Endothelial cell of umbilical vein (primary cell): ENCODE results near the gene RUBCN. TPM values are rescaled to one million over a fixed set of nuclear protein-coding genes. Genes with fewer than 3 reads are reported as not detected.

Experiments
- BruUV-seq: library from RNA; stranded (reverse); fragments of 400-500 nt; replicated peaks from 2 replicates; lab custom pipeline; 2021; lab: Mats Ljungman, UMichigan
- CTCF ChIA-PET: fragments of 300-600, 350-600 bp; sonication (Branson Sonifier 250); formaldehyde crosslinking; loops from one replicate; lab custom pipeline; 2021; ENCODE audit warnings: antibody characterized with exemption, inconsistent platforms; lab: Charles Lee
- POLR2A ChIA-PET: fragments of 300-600, 350-600 bp; sonication (Branson Sonifier 250); formaldehyde crosslinking; loops from one replicate; lab custom pipeline; 2021; ENCODE audit warnings: antibody characterized with exemption, inconsistent platforms; lab: Charles Lee
- DNase-seq: peaks from one replicate; pipeline ENCODE4 v3.0.0-alpha.2; 2011; ENCODE audit warnings: low read depth, low spot score
- FAIRE-seq: peaks from 2 replicates; lab custom pipeline; 2011; peaks lifted over from hg19 to GRCh38; lab: Jason Lieb, UNC
- H2AFZ ChIP-seq: 2 replicates; pipeline ENCODE4 v1.6.0; 2012; ENCODE audit warnings: low read depth, low read length, control low read depth, inconsistent platforms
- H3K27ac ChIP-seq: 2 replicates; pipeline ENCODE4 v1.5.1; 2011; ENCODE audit warnings: low read depth, mild to moderate bottlenecking, control low read depth, low read length, moderate library complexity; ENCODE audit not compliant: insufficient read depth
- H3K27me3 ChIP-seq, 2 experiments: 2 replicates each; pipeline versions ENCODE4 v1.6.0 to v1.6.1; 2011; ENCODE audit warnings: low read length in 2 of 2, mixed read lengths in 1 of 2; ENCODE audit not compliant: control insufficient read depth in 2 of 2, insufficient read depth in 2 of 2
- H3K36me3 ChIP-seq, 2 experiments: 2 replicates in 1 of 2; 3 replicates in 1 of 2; pipeline ENCODE4 v1.5.1; 2011; ENCODE audit warnings: low read length in 2 of 2, mild to moderate bottlenecking in 1 of 2, moderate library complexity in 1 of 2; ENCODE audit not compliant: control insufficient read depth in 2 of 2, insufficient read depth in 2 of 2; ENCODE audit errors: extremely low read depth in 1 of 2
- H3K4me1 ChIP-seq: 3 replicates; pipeline ENCODE4 v1.5.1; 2011; ENCODE audit warnings: mild to moderate bottlenecking, low read length; ENCODE audit not compliant: control insufficient read depth, insufficient read depth; ENCODE audit errors: extremely low read depth
- H3K4me2 ChIP-seq: 2 replicates; pipeline ENCODE4 v1.6.1; 2011; ENCODE audit warnings: low read length, control low read depth, mixed read lengths; ENCODE audit not compliant: insufficient read depth
- H3K4me3 ChIP-seq, 3 experiments: fragments of 200-600 bp in 1 of 3; sonication (generic), shearing (Covaris generic) in 1 of 3; replicated peaks in 1 of 3; 2 replicates each; pipeline ENCODE4 v1.5.1; 2011 to 2016; ENCODE audit warnings: control low read depth in 3 of 3, low read length in 3 of 3, mild to moderate bottlenecking in 2 of 3, inconsistent platforms in 1 of 3, low read depth in 1 of 3, moderate library complexity in 1 of 3; ENCODE audit not compliant: insufficient read depth in 1 of 3
- H3K79me2 ChIP-seq: 2 replicates; pipeline ENCODE4 v1.6.0; 2012; ENCODE audit warnings: low read length, inconsistent platforms; ENCODE audit not compliant: control insufficient read depth, insufficient read depth
- H3K9ac ChIP-seq: replicated peaks from 2 replicates; pipeline ENCODE3; 2011; ENCODE audit warnings: low read length, control low read depth; ENCODE audit not compliant: insufficient read depth; ENCODE audit errors: extremely low read depth
- H3K9me1 ChIP-seq: replicated peaks from 3 replicates; pipeline ENCODE4 v1.6.0; 2011; ENCODE audit warnings: mild to moderate bottlenecking, low read length; ENCODE audit not compliant: control insufficient read depth, insufficient read depth; ENCODE audit errors: extremely low read depth
- H3K9me3 ChIP-seq: replicated peaks from 2 replicates; pipeline ENCODE4 v1.5.1; 2012; ENCODE audit warnings: low read length, inconsistent platforms; ENCODE audit not compliant: control insufficient read depth, insufficient read depth
- H4K20me1 ChIP-seq: replicated peaks from 2 replicates; pipeline ENCODE3; 2011; ENCODE audit warnings: mild to moderate bottlenecking, low read length; ENCODE audit not compliant: control insufficient read depth, insufficient read depth; ENCODE audit errors: extremely low read depth
- GATA2 ChIP-seq: IDR thresholded peaks from 2 replicates; pipeline ENCODE4 v1.7.0; 2011; ENCODE audit warnings: low read depth, mild to moderate bottlenecking, moderate library complexity, mixed read lengths, low read length; ENCODE audit not compliant: insufficient read length, insufficient read depth
- JUN ChIP-seq: IDR thresholded peaks from 2 replicates; pipeline ENCODE4 v1.6.1; 2011; ENCODE audit warnings: borderline replicate concordance, low read depth; ENCODE audit not compliant: insufficient read length, insufficient read depth
- MYC ChIP-seq: IDR thresholded peaks from one replicate; pipeline ENCODE4 v1.6.1; 2011; ENCODE audit warnings: mild to moderate bottlenecking, low read depth, low read length
- POLR2A ChIP-seq: IDR thresholded peaks from 2 replicates; pipeline ENCODE4 v1.6.1; 2012; ENCODE audit warnings: low read depth, mild to moderate bottlenecking, control low read depth, low read length
- POLR2AphosphoS5 ChIP-seq: IDR thresholded peaks from 2 replicates; pipeline ENCODE4 v1.6.1; 2012; ENCODE audit warnings: low read depth, mild to moderate bottlenecking, control low read depth, low read length, moderate library complexity; ENCODE audit not compliant: insufficient read depth
- dilution Hi-C: fragments of 300-500 bp; cut with MboI; formaldehyde crosslinking; loops from one replicate; pipeline ENCODE4 v1.15.0; 2019; ENCODE audit warnings: low sequenced_read_pairs; ENCODE audit not compliant: extremely low pct_ligation_motif_present
- intact Hi-C: fragments of 100-400 bp; cut with micrococcal nuclease; formaldehyde crosslinking; loops from one replicate; pipeline ENCODE4 v1.10.0; 2022
- polyA plus RNA-seq, 4 experiments: library from polyadenylated mRNA; depleted of rRNA in 3 of 4; stranded (reverse) in 3 of 4; unstranded in 1 of 4; fragments of >200 nt; gene quantifications; 2 replicates each; pipeline versions ENCODE4 v1.2.1 to v1.2.3, GENCODE V29; 2011 to 2012; ENCODE audit warnings: missing spikeins in 1 of 4
- total RNA-seq: library from RNA; stranded (reverse); gene quantifications from 2 replicates; pipeline ENCODE4 v1.2.3, GENCODE V29; 2021
- TF ChIP-seq, protein P1 (sequence below): IDR thresholded peaks from 2 replicates; pipeline ENCODE4 v1.6.1; 2011; ENCODE audit not compliant: insufficient read depth, insufficient read length
- TF ChIP-seq, protein P2 (sequence below), 2 donors: IDR thresholded peaks; 1 replicate in 1 of 2; 2 replicates in 1 of 2; pipeline ENCODE4 v1.5.1; 2011; ENCODE audit warnings: low read length in 2 of 2, mild to moderate bottlenecking in 2 of 2, moderate library complexity in 2 of 2, control low read depth in 1 of 2, inconsistent platforms in 1 of 2, low read depth in 1 of 2; ENCODE audit not compliant: insufficient read depth in 1 of 2; ENCODE audit errors: extremely low read depth in 1 of 2

The RUBCN gene
- total and polyA plus RNA-seq, 2 donors (not counting 3 experiments of a cell fraction or from before 2014, with no cell fraction given) = 15.0 to 25.8 TPM

DNA sequence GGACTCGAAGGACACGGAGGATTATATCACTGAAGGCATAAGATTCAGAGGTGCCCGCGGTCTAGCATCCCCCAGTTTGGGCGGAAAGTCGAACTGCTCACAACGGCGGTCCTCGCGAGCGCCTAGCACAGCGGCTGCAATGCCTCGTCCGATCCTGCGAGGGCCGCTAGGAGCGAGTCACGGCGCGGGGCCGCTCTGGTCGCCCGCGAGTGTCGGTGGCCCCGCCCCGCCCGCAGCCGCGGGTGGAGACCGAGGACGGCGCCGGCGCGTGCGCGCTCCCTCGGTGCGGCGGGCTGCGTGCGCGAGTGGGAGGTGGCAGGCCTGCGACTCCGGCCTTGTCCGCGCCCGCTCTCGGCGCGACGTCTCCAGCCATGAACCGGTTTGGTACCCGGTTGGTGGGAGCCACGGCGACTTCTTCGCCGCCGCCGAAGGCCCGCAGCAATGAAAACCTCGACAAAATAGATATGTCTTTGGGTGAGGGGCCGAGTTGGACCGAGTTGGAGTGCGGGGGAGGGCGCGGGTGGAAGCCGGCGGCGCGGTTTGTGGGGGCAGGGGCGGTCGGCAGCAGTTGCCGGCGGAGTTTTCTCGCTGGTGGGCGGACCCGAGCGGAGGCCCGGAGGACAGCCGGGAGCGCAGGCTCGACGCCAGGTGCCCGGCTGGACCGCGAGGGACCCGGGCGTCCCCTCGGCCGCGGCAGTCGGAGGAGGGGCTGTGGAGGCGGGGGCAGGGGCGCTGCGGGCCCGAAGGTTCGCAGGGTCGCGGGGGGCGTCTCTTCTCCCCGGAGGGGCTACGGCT, 13.1 kb upstream of the RUBCN start, which contains the start of gene FYTTD1:
TSS of gene FYTTD1 (plus strand) at position 283 of the 795 bp plus-strand sequence. CDS start at position 372, 89 bp downstream.
- POLR2A ChIA-PET = interaction anchor here (0.5 kb wide), 1 partner anchor 26 kb away, joined by 4 read pairs; no protein-coding TSS in a partner anchor
- Histone ChIP-seq H3K4me2 (peak within 1 kb of the TSS; percentile 93), H3K27ac (peak within 1 kb of the TSS; percentile 35), H3K9ac (peak within 1 kb of the TSS; percentile 68), H3K27me3 (no peaks in the 10 kb centered on the region), H2AFZ (peak within 1 kb of the TSS; percentile 45), H3K36me3 (no peaks in the 10 kb centered on the region), H3K9me3 (no peaks in the 10 kb centered on the region), H3K79me2 (peaks cover 38% of the 10 kb centered on the region), H4K20me1 (peaks cover 4% of the 10 kb centered on the region), H3K4me1 (peaks cover 13% of the 10 kb centered on the region), H3K9me1 (no peaks in the 10 kb centered on the region), H3K4me3 (peak within 1 kb of the TSS; percentile 59 to 87 (median 62))
- dilution Hi-C loops = no loop called here
- TF ChIP-seq, protein P1, sequence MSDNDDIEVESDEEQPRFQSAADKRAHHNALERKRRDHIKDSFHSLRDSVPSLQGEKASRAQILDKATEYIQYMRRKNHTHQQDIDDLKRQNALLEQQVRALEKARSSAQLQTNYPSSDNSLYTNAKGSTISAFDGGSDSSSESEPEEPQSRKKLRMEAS = no peak
- peak; percentile 81 for TF ChIP-seq POLR2A
- TF ChIP-seq, protein P2, sequence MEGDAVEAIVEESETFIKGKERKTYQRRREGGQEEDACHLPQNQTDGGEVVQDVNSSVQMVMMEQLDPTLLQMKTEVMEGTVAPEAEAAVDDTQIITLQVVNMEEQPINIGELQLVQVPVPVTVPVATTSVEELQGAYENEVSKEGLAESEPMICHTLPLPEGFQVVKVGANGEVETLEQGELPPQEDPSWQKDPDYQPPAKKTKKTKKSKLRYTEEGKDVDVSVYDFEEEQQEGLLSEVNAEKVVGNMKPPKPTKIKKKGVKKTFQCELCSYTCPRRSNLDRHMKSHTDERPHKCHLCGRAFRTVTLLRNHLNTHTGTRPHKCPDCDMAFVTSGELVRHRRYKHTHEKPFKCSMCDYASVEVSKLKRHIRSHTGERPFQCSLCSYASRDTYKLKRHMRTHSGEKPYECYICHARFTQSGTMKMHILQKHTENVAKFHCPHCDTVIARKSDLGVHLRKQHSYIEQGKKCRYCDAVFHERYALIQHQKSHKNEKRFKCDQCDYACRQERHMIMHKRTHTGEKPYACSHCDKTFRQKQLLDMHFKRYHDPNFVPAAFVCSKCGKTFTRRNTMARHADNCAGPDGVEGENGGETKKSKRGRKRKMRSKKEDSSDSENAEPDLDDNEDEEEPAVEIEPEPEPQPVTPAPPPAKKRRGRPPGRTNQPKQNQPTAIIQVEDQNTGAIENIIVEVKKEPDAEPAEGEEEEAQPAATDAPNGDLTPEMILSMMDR (IDR thresholded peaks at IDR 0.05; ENCODE audit: extremely low read depth in 1 of 2, insufficient read depth in 1 of 2, low read depth in 1 of 2, low read length in 2 of 2) = peak; percentile 18 to 45
- peak; percentile 73 for TF ChIP-seq POLR2AphosphoS5
- TF ChIP-seq JUN = no peak
- no peak for TF ChIP-seq MYC
- no peak for TF ChIP-seq GATA2
- intact Hi-C loops = loop anchor here (1.0 kb wide), 3 partner anchors 12 to 42 kb away; partner anchors contain the start of gene LRCH3
- CTCF ChIA-PET = interaction anchor here (0.9 to 2.4 kb wide), 7 partner anchors 9 to 44 kb away, joined by 3 to 7 read pairs (median 4); partner anchors contain the start of gene RUBCN
- peak; percentile 87 for DNase-seq
- BruUV-seq = no TSS peak
- peak; percentile 92 for FAIRE-seq
